HEK293 (cell line): Measurements from ENCODE around the gene KIZ.
A peak's percentile ranks its signal among the peaks of the same experiment; 100 is the strongest.

Source experiments
- HOXA7 ChIP-seq: sonication (generic); formaldehyde crosslinking; IDR thresholded peaks from 2 replicates; pipeline ENCODE4 v1.8.1; 2022; ENCODE audit warnings: missing genetic modification reagents, borderline replicate concordance
- IKZF3 ChIP-seq: fragments of 450-650 bp; IDR thresholded peaks from 2 replicates; pipeline ENCODE4 v1.5.0; 2018; ENCODE audit warnings: missing biosample characterization, mild to moderate bottlenecking, missing genetic modification characterization, moderate library complexity
- MYNN ChIP-seq: fragments of 450-650 bp; formaldehyde crosslinking; IDR thresholded peaks from 2 replicates; pipeline ENCODE4 v1.5.1; 2016; ENCODE audit warnings: missing biosample characterization, missing genetic modification characterization, borderline replicate concordance
- MZF1 ChIP-seq: fragments of 450-650 bp; formaldehyde crosslinking; IDR thresholded peaks from 2 replicates; pipeline ENCODE4 v1.5.1; 2017; ENCODE audit warnings: missing biosample characterization, missing genetic modification characterization, borderline replicate concordance
- ZNF23 ChIP-seq: fragments of 450-650 bp; formaldehyde crosslinking; IDR thresholded peaks from 2 replicates; pipeline ENCODE4 v1.5.1; 2016; ENCODE audit warnings: missing biosample characterization, missing genetic modification characterization, borderline replicate concordance
- ZNF239 ChIP-seq: fragments of 450-650 bp; formaldehyde crosslinking; IDR thresholded peaks from 2 replicates; pipeline ENCODE4 v1.5.1; 2016; ENCODE audit warnings: missing biosample characterization, missing genetic modification characterization
- ZNF37A ChIP-seq: fragments of 450-650 bp; IDR thresholded peaks from 2 replicates; pipeline ENCODE4 v1.5.1; 2018; ENCODE audit warnings: missing biosample characterization, missing genetic modification characterization
- ZNF391 ChIP-seq: fragments of 450-650 bp; formaldehyde crosslinking; IDR thresholded peaks from 2 replicates; pipeline ENCODE4 v1.5.1; 2016; ENCODE audit warnings: low read depth, missing biosample characterization, missing genetic modification characterization, borderline replicate concordance
- ZNF48 ChIP-seq: fragments of 450-650 bp; formaldehyde crosslinking; IDR thresholded peaks from 2 replicates; pipeline ENCODE4 v1.5.1; 2016; ENCODE audit warnings: missing biosample characterization, missing genetic modification characterization
- ZNF548 ChIP-seq: fragments of 450-650 bp; formaldehyde crosslinking; IDR thresholded peaks from 2 replicates; pipeline ENCODE4 v1.5.1; 2016; ENCODE audit warnings: missing biosample characterization, missing genetic modification characterization
- ZNF558 ChIP-seq: fragments of 450-650 bp; formaldehyde crosslinking; IDR thresholded peaks from 2 replicates; pipeline ENCODE4 v1.5.1; 2016; ENCODE audit warnings: missing biosample characterization, missing genetic modification characterization
- ZNF626 ChIP-seq: fragments of 450-650 bp; sonication (Bioruptor Pico); formaldehyde crosslinking; IDR thresholded peaks from 2 replicates; pipeline ENCODE4 v1.5.1; 2018; ENCODE audit warnings: missing biosample characterization, missing genetic modification characterization, inconsistent platforms
- ZNF670 ChIP-seq: fragments of 450-650 bp; formaldehyde crosslinking; IDR thresholded peaks from 2 replicates; pipeline ENCODE4 v1.5.1; 2016; ENCODE audit warnings: missing biosample characterization, missing genetic modification characterization, low read depth
- ZNF677 ChIP-seq: fragments of 450-650 bp; IDR thresholded peaks from 2 replicates; pipeline ENCODE4 v1.5.0; 2018; ENCODE audit warnings: missing biosample characterization, mild to moderate bottlenecking, missing genetic modification characterization, moderate library complexity
- TF ChIP-seq, protein P1 (sequence below): fragments of 450-650 bp; formaldehyde crosslinking; IDR thresholded peaks from 2 replicates; pipeline ENCODE4 v1.5.1; 2016; ENCODE audit warnings: missing biosample characterization, missing genetic modification characterization
- TF ChIP-seq, protein P2 (sequence below): fragments of 450-650 bp; formaldehyde crosslinking; IDR thresholded peaks from 2 replicates; pipeline ENCODE4 v1.5.1; 2016; ENCODE audit warnings: missing biosample characterization, missing genetic modification characterization
- TF ChIP-seq, protein P3 (sequence below): fragments of 450-650 bp; formaldehyde crosslinking; conservative IDR thresholded peaks from 2 replicates; pipeline ENCODE4 v1.5.1; 2016; ENCODE audit warnings: low read depth, missing biosample characterization, missing genetic modification characterization
- TF ChIP-seq, protein P4 (sequence below): fragments of 450-650 bp; IDR thresholded peaks from 2 replicates; pipeline ENCODE4 v1.5.1; 2018; ENCODE audit warnings: missing biosample characterization, missing genetic modification characterization
- TF ChIP-seq, protein P5 (sequence below): fragments of 450-650 bp; IDR thresholded peaks from 2 replicates; pipeline ENCODE4 v1.5.1; 2018; ENCODE audit warnings: missing biosample characterization, mild to moderate bottlenecking, missing genetic modification characterization
- TF ChIP-seq, protein P6 (sequence below): sonication (generic); formaldehyde crosslinking; IDR thresholded peaks from 2 replicates; pipeline ENCODE4 v1.8.1; 2022; ENCODE audit warnings: mild to moderate bottlenecking, moderate library complexity, missing genetic modification reagents
- TF ChIP-seq, protein P7 (sequence below): fragments of 450-650 bp; formaldehyde crosslinking; IDR thresholded peaks from 2 replicates; pipeline ENCODE4 v1.5.1; 2016; ENCODE audit warnings: missing biosample characterization, missing genetic modification characterization
- TF ChIP-seq, protein P8 (sequence below): fragments of 450-650 bp; formaldehyde crosslinking; IDR thresholded peaks from 2 replicates; pipeline ENCODE4 v1.5.1; 2016; ENCODE audit warnings: missing biosample characterization, missing genetic modification characterization

KIZ gene

DNA sequence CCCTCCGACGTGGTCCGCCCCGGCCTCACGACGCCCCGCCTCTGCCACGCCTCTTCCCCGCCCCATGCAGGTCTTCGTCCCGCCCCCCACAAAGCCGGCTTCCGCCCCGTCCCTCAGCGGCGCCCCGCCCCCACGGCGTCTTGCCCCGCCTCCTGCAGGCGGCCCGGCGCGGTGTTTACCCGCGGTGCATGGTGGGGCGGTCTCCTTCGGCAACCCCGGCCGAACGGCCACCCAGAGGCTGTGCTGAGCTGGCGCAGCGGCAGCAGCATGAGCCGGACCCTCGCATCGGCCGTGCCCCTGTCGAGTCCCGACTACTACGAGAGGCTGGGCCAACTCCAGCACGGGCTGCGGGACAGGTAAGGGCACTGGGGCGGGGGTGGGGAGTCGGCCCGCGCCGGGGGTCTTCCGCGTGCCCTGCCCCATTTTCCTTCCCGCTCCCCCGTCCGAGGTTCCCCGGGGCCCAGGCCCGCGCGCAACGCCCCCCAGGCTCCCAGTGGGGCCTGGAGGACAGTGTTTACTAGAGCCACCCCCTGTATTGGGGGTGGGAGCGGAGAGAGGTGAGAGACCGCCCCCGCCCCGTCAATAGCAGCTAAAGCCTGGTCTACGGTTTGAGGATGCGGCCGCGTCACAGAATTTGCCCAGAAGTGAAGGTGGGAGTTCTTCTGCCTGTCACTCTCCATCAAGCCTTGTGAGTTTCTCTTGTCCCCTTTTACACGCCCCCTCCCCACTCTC, at the start of gene KIZ (continued):
- TF ChIP-seq, protein P1, sequence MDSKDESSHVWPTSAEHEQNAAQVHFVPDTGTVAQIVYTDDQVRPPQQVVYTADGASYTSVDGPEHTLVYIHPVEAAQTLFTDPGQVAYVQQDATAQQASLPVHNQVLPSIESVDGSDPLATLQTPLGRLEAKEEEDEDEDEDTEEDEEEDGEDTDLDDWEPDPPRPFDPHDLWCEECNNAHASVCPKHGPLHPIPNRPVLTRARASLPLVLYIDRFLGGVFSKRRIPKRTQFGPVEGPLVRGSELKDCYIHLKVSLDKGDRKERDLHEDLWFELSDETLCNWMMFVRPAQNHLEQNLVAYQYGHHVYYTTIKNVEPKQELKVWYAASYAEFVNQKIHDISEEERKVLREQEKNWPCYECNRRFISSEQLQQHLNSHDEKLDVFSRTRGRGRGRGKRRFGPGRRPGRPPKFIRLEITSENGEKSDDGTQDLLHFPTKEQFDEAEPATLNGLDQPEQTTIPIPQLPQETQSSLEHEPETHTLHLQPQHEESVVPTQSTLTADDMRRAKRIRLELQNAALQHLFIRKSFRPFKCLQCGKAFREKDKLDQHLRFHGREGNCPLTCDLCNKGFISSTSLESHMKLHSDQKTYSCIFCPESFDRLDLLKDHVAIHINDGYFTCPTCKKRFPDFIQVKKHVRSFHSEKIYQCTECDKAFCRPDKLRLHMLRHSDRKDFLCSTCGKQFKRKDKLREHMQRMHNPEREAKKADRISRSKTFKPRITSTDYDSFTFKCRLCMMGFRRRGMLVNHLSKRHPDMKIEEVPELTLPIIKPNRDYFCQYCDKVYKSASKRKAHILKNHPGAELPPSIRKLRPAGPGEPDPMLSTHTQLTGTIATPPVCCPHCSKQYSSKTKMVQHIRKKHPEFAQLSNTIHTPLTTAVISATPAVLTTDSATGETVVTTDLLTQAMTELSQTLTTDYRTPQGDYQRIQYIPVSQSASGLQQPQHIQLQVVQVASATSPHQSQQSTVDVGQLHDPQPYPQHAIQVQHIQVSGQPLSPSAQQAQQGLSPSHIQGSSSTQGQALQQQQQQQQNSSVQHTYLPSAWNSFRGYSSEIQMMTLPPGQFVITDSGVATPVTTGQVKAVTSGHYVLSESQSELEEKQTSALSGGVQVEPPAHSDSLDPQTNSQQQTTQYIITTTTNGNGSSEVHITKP (tag by site-specific recombination), result no peak
- TF ChIP-seq, protein P2, sequence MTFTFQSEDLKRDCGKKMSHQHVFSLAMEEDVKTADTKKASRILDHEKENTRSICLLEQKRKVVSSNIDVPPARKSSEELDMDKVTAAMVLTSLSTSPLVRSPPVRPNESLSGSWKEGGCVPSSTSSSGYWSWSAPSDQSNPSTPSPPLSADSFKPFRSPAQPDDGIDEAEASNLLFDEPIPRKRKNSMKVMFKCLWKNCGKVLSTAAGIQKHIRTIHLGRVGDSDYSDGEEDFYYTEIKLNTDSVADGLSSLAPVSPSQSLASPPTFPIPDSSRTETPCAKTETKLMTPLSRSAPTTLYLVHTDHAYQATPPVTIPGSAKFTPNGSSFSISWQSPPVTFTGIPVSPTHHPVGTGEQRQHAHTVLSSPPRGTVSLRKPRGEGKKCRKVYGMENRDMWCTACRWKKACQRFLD (tag by site-specific recombination), result no peak
- TF ChIP-seq ZNF239 (tag by site-specific recombination) (no peak), ZNF558 (no peak), ZNF677 (tag by site-specific recombination) (no peak), IKZF3 (tag by site-specific recombination) (no peak), HOXA7 (no peak), ZNF670 (no peak), ZNF48 (tag by site-specific recombination) (no peak), MYNN (tag by site-specific recombination) (no peak), ZNF391 (tag by site-specific recombination) (no peak), ZNF548 (tag by site-specific recombination) (no peak), ZNF626 (tag by site-specific recombination) (no peak), MZF1 (tag by site-specific recombination) (no peak), ZNF23 (no peak), ZNF37A (no peak)
- TF ChIP-seq, protein P3, sequence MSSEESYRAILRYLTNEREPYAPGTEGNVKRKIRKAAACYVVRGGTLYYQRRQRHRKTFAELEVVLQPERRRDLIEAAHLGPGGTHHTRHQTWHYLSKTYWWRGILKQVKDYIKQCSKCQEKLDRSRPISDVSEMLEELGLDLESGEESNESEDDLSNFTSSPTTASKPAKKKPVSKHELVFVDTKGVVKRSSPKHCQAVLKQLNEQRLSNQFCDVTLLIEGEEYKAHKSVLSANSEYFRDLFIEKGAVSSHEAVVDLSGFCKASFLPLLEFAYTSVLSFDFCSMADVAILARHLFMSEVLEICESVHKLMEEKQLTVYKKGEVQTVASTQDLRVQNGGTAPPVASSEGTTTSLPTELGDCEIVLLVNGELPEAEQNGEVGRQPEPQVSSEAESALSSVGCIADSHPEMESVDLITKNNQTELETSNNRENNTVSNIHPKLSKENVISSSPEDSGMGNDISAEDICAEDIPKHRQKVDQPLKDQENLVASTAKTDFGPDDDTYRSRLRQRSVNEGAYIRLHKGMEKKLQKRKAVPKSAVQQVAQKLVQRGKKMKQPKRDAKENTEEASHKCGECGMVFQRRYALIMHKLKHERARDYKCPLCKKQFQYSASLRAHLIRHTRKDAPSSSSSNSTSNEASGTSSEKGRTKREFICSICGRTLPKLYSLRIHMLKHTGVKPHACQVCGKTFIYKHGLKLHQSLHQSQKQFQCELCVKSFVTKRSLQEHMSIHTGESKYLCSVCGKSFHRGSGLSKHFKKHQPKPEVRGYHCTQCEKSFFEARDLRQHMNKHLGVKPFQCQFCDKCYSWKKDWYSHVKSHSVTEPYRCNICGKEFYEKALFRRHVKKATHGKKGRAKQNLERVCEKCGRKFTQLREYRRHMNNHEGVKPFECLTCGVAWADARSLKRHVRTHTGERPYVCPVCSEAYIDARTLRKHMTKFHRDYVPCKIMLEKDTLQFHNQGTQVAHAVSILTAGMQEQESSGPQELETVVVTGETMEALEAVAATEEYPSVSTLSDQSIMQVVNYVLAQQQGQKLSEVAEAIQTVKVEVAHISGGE (tag by site-specific recombination), result 0 out of 2 replicates have a peak, but pooled peaks have one; percentile 15
- TF ChIP-seq, protein P4, sequence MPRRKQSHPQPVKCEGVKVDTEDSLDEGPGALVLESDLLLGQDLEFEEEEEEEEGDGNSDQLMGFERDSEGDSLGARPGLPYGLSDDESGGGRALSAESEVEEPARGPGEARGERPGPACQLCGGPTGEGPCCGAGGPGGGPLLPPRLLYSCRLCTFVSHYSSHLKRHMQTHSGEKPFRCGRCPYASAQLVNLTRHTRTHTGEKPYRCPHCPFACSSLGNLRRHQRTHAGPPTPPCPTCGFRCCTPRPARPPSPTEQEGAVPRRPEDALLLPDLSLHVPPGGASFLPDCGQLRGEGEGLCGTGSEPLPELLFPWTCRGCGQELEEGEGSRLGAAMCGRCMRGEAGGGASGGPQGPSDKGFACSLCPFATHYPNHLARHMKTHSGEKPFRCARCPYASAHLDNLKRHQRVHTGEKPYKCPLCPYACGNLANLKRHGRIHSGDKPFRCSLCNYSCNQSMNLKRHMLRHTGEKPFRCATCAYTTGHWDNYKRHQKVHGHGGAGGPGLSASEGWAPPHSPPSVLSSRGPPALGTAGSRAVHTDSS (tag by site-specific recombination), result no peak
- TF ChIP-seq, protein P5, sequence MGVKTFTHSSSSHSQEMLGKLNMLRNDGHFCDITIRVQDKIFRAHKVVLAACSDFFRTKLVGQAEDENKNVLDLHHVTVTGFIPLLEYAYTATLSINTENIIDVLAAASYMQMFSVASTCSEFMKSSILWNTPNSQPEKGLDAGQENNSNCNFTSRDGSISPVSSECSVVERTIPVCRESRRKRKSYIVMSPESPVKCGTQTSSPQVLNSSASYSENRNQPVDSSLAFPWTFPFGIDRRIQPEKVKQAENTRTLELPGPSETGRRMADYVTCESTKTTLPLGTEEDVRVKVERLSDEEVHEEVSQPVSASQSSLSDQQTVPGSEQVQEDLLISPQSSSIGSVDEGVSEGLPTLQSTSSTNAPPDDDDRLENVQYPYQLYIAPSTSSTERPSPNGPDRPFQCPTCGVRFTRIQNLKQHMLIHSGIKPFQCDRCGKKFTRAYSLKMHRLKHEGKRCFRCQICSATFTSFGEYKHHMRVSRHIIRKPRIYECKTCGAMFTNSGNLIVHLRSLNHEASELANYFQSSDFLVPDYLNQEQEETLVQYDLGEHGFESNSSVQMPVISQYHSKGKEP, result no peak
- TF ChIP-seq, protein P6, sequence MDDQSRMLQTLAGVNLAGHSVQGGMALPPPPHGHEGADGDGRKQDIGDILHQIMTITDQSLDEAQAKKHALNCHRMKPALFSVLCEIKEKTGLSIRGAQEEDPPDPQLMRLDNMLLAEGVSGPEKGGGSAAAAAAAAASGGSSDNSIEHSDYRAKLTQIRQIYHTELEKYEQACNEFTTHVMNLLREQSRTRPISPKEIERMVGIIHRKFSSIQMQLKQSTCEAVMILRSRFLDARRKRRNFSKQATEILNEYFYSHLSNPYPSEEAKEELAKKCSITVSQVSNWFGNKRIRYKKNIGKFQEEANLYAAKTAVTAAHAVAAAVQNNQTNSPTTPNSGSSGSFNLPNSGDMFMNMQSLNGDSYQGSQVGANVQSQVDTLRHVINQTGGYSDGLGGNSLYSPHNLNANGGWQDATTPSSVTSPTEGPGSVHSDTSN, result no peak; the same call in 1 of the 2 replicates
- TF ChIP-seq, protein P7, sequence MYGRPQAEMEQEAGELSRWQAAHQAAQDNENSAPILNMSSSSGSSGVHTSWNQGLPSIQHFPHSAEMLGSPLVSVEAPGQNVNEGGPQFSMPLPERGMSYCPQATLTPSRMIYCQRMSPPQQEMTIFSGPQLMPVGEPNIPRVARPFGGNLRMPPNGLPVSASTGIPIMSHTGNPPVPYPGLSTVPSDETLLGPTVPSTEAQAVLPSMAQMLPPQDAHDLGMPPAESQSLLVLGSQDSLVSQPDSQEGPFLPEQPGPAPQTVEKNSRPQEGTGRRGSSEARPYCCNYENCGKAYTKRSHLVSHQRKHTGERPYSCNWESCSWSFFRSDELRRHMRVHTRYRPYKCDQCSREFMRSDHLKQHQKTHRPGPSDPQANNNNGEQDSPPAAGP, result no peak; the same call in 1 of the 2 replicates
- TF ChIP-seq, protein P8, sequence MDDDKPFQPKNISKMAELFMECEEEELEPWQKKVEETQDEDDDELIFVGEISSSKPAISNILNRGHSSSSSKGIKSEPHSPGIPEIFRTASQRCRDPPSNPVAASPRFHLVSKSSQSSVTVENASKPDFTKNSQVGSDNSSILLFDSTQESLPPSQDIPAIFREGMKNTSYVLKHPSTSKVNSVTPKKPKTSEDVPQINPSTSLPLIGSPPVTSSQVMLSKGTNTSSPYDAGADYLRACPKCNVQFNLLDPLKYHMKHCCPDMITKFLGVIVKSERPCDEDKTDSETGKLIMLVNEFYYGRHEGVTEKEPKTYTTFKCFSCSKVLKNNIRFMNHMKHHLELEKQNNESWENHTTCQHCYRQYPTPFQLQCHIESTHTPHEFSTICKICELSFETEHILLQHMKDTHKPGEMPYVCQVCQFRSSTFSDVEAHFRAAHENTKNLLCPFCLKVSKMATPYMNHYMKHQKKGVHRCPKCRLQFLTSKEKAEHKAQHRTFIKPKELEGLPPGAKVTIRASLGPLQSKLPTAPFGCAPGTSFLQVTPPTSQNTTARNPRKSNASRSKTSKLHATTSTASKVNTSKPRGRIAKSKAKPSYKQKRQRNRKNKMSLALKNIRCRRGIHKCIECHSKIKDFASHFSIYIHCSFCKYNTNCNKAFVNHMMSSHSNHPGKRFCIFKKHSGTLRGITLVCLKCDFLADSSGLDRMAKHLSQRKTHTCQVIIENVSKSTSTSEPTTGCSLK (tag by site-specific recombination), result no peak
